GM12865 (cell line): ENCODE results near the gene PLA2G4D.

Experiments
- DNase-seq: peaks from one replicate; pipeline ENCODE4 v3.0.0; 2010; ENCODE audit warnings: low read depth
- H3K4me3 ChIP-seq: 2 replicates; pipeline ENCODE4 v1.5.1; 2011; ENCODE audit warnings: mild to moderate bottlenecking, low read depth, low read length, control low read depth
- CTCF ChIP-seq: IDR thresholded peaks from 2 replicates; pipeline ENCODE4 v1.5.1; 2011; ENCODE audit warnings: low read length, control low read depth, low read depth, inconsistent platforms; ENCODE audit not compliant: insufficient read depth; ENCODE audit errors: missing control alignments

The PLA2G4D gene

GRCh38 chr15:42068601-42069000, 25.8 kb downstream of the PLA2G4D start:
- no peak for DNase-seq
- H3K4me3 ChIP-seq = no peak overlapping the region
- no peak for TF ChIP-seq CTCF

GRCh38 chr15:42066764-42067415, 27.5 kb downstream of the PLA2G4D start:
- no peak for DNase-seq
- no peak overlapping the region for H3K4me3 ChIP-seq
- no peak for TF ChIP-seq CTCF

- DNase-seq = no peak
- H3K4me3 ChIP-seq = no peak overlapping the region
- no peak for TF ChIP-seq CTCF
Observed at GRCh38 chr15:42065468-42065867, 28.9 kb downstream of the PLA2G4D start.

GRCh38 chr15:42065033-42065432, 29.3 kb downstream of the PLA2G4D start:
- peak; percentile 41 for DNase-seq
- TF ChIP-seq CTCF = no peak
- H3K4me3 ChIP-seq = no peak overlapping the region

- no peak overlapping the region for H3K4me3 ChIP-seq
- no peak for DNase-seq
- no peak for TF ChIP-seq CTCF
Observed at GRCh38 chr15:42064271-42064670, 30.1 kb downstream of the PLA2G4D start.

- no peak for TF ChIP-seq CTCF
- no peak overlapping the region for H3K4me3 ChIP-seq
- no peak for DNase-seq
Observed at GRCh38 chr15:42063122-42063848, 31.1 kb downstream of the PLA2G4D start.
